Neural cell (in vitro differentiated cells): ENCODE data around the gene SGPP1. TPM values are rescaled to one million over a fixed set of nuclear protein-coding genes. Genes with fewer than 3 reads are reported as not detected.
"Not testable (repeated sequence)": the region's sequence is repeated elsewhere in the genome, so short reads cannot be mapped to it uniquely, and the experiment has no call there.

Experiments
- H2AFZ ChIP-seq: fragments of 200-600, 300-800 bp; sonication (generic), shearing (Covaris generic); 2 replicates; pipeline ENCODE4 v1.6.0; 2014; ENCODE audit warnings: low read depth, mild to moderate bottlenecking, antibody characterized with exemption, low read length, moderate library complexity
- H3F3A ChIP-seq: fragments of 200-600 bp; shearing (Covaris generic); 2 replicates; pipeline ENCODE4 v1.6.1; 2016; ENCODE audit warnings: mild to moderate bottlenecking, moderate library complexity, mixed read lengths, antibody characterized with exemption, low read length; ENCODE audit not compliant: insufficient read depth, poor library complexity, severe bottlenecking
- H3K27ac ChIP-seq: fragments of 200-600, 300-800 bp; sonication (generic), shearing (Covaris generic); 2 replicates; pipeline ENCODE4 v1.5.1; 2014; ENCODE audit warnings: mild to moderate bottlenecking, low read length, moderate library complexity
- H3K27me3 ChIP-seq: fragments of 300-800, 200-600 bp; sonication (generic), shearing (Covaris generic); 2 replicates; pipeline ENCODE4 v1.6.0; 2014; ENCODE audit warnings: mild to moderate bottlenecking, low read depth, low read length, moderate library complexity; ENCODE audit not compliant: insufficient read depth
- H3K36me3 ChIP-seq: fragments of 300-800, 200-600 bp; sonication (generic), shearing (Covaris generic); 2 replicates; pipeline ENCODE4 v1.5.1; 2014; ENCODE audit warnings: mild to moderate bottlenecking, antibody characterized with exemption, low read length, moderate library complexity; ENCODE audit not compliant: insufficient read depth
- H3K4me2 ChIP-seq: fragments of 300-800, 200-600 bp; sonication (generic), shearing (Covaris generic); 2 replicates; pipeline ENCODE4 v1.6.0; 2014; ENCODE audit warnings: mild to moderate bottlenecking, low read length
- H3K4me3 ChIP-seq: fragments of 300-800, 200-600 bp; sonication (generic), shearing (Covaris generic); 2 replicates; pipeline ENCODE4 v1.5.1; 2014; ENCODE audit warnings: mild to moderate bottlenecking, low read length, moderate library complexity
- H3K79me2 ChIP-seq: fragments of 200-600 bp; shearing (Covaris generic); replicated peaks from 2 replicates; pipeline ENCODE4 v1.6.0; 2014; ENCODE audit warnings: mild to moderate bottlenecking, low read length, moderate library complexity; ENCODE audit not compliant: insufficient read depth
- H3K9ac ChIP-seq: fragments of 300-800, 200-600 bp; sonication (generic), shearing (Covaris generic); 2 replicates; pipeline ENCODE4 v1.6.1; 2016; ENCODE audit warnings: mild to moderate bottlenecking, low read length, mixed read lengths
- H3K9me2 ChIP-seq: fragments of 200-600 bp; shearing (Covaris generic); 2 replicates; pipeline ENCODE4 v1.6.1; 2016; ENCODE audit warnings: mild to moderate bottlenecking, low read length, mixed read lengths; ENCODE audit not compliant: insufficient read depth
- H3K9me3 ChIP-seq: fragments of 200-600, 300-800 bp; sonication (generic), shearing (Covaris generic); 2 replicates; pipeline ENCODE4 v1.6.1; 2016; ENCODE audit warnings: mild to moderate bottlenecking, mixed run types, low read length, moderate library complexity, mixed read lengths
- H4K20me1 ChIP-seq: fragments of 200-600 bp; shearing (Covaris generic); 2 replicates; pipeline ENCODE4 v1.6.1; 2016; ENCODE audit warnings: mild to moderate bottlenecking, mixed run types; ENCODE audit not compliant: insufficient read depth
- EP300 ChIP-seq: fragments of 450-650 bp; conservative IDR thresholded peaks from 2 replicates; pipeline ENCODE4 v1.6.1; 2014; ENCODE audit warnings: antibody characterized with exemption, mild to moderate bottlenecking, moderate library complexity; ENCODE audit not compliant: poor library complexity, severe bottlenecking
- EZH2 ChIP-seq: fragments of 200-600, 300-800 bp; shearing (Covaris generic), sonication (generic); IDR thresholded peaks from 2 replicates; pipeline ENCODE4 v1.6.1; 2014; ENCODE audit warnings: antibody characterized with exemption, low read length, borderline replicate concordance, mild to moderate bottlenecking; ENCODE audit not compliant: insufficient read depth, poor library complexity, severe bottlenecking
- MXI1 ChIP-seq: fragments of 450-650 bp; conservative IDR thresholded peaks from 2 replicates; pipeline ENCODE4 v1.6.1; 2014; ENCODE audit warnings: antibody characterized with exemption, mild to moderate bottlenecking; ENCODE audit not compliant: poor library complexity, severe bottlenecking
- POLR2AphosphoS5 ChIP-seq: IDR thresholded peaks from 2 replicates; pipeline ENCODE4 v1.6.1; 2012
- RAD21 ChIP-seq: fragments of 450-650 bp; conservative IDR thresholded peaks from 2 replicates; pipeline ENCODE4 v1.6.1; 2014; ENCODE audit warnings: antibody characterized with exemption, mild to moderate bottlenecking, moderate library complexity
- REST ChIP-seq: IDR thresholded peaks from 2 replicates; pipeline ENCODE4 v1.6.1; 2012; ENCODE audit warnings: borderline replicate concordance
- SMC3 ChIP-seq: fragments of 450-650 bp; conservative IDR thresholded peaks from 2 replicates; pipeline ENCODE4 v1.6.1; 2014; ENCODE audit warnings: antibody characterized with exemption, mild to moderate bottlenecking, moderate library complexity; ENCODE audit not compliant: poor library complexity
- TAF1 ChIP-seq: IDR thresholded peaks from 2 replicates; pipeline ENCODE4 v1.6.1; 2012; ENCODE audit warnings: low read depth
- polyA plus RNA-seq: library from polyadenylated mRNA; depleted of rRNA; stranded (reverse); fragments of >200 nt; gene quantifications from 2 replicates; pipeline ENCODE4 v1.2.3, GENCODE V29; 2014
- TF ChIP-seq, protein P1 (sequence below): fragments of 450-650 bp; IDR thresholded peaks from 2 replicates; pipeline ENCODE4 v1.5.1; 2014; ENCODE audit warnings: antibody characterized with exemption, mild to moderate bottlenecking, moderate library complexity; ENCODE audit not compliant: poor library complexity, severe bottlenecking

Gene SGPP1
- polyA plus RNA-seq, 1 donor from 2014 or later = 17.7 TPM

GRCh38 chr14:63752449-63753169, 24.7 kb upstream of the SGPP1 start:
- no peaks in the 10 kb centered on the region for H4K20me1 ChIP-seq
- no peak overlapping the region for H2AFZ ChIP-seq
- no peak overlapping the region for H3K9ac ChIP-seq
- no peaks in the 10 kb centered on the region for H3F3A ChIP-seq
- H3K9me2 ChIP-seq = no peaks in the 10 kb centered on the region
- H3K36me3 ChIP-seq = no peaks in the 10 kb centered on the region
- H3K27ac ChIP-seq = no peak overlapping the region
- H3K4me2 ChIP-seq = no peak overlapping the region
- TF ChIP-seq EZH2 (no peak), EP300 (no peak), MXI1 (no peak), POLR2AphosphoS5 (no peak), SMC3 (no peak), TAF1 (no peak), RAD21 (no peak), REST (no peak)
- TF ChIP-seq, protein P1, sequence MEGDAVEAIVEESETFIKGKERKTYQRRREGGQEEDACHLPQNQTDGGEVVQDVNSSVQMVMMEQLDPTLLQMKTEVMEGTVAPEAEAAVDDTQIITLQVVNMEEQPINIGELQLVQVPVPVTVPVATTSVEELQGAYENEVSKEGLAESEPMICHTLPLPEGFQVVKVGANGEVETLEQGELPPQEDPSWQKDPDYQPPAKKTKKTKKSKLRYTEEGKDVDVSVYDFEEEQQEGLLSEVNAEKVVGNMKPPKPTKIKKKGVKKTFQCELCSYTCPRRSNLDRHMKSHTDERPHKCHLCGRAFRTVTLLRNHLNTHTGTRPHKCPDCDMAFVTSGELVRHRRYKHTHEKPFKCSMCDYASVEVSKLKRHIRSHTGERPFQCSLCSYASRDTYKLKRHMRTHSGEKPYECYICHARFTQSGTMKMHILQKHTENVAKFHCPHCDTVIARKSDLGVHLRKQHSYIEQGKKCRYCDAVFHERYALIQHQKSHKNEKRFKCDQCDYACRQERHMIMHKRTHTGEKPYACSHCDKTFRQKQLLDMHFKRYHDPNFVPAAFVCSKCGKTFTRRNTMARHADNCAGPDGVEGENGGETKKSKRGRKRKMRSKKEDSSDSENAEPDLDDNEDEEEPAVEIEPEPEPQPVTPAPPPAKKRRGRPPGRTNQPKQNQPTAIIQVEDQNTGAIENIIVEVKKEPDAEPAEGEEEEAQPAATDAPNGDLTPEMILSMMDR = no peak
- H3K79me2 ChIP-seq = no peaks in the 10 kb centered on the region
- no peaks in the 10 kb centered on the region for H3K9me3 ChIP-seq
- H3K4me3 ChIP-seq = no peak overlapping the region
- no peaks in the 10 kb centered on the region for H3K27me3 ChIP-seq

- not testable (repeated sequence) for H2AFZ ChIP-seq, H4K20me1 ChIP-seq, H3K9me3 ChIP-seq, H3K27ac ChIP-seq, H3K36me3 ChIP-seq, H3K79me2 ChIP-seq, H3K27me3 ChIP-seq, H3K4me3 ChIP-seq, H3K9me2 ChIP-seq, H3K9ac ChIP-seq, H3F3A ChIP-seq, H3K4me2 ChIP-seq
These were observed 23.2 kb upstream of the SGPP1 start for GRCh38 chr14:63751076-63751475.
